Endometrial microvascular endothelial cells (primary cell): ENCODE data around the gene PARP2. TPM values are rescaled to one million over a fixed set of nuclear protein-coding genes. Genes with fewer than 3 reads are reported as not detected.

Experiments
- in situ Hi-C: cut with HindIII; loops from 2 replicates; pipeline ENCODE4 v1.10.0; 2017; ENCODE audit warnings: low sequenced_read_pairs, low pct_unique_long_range_greater_than_20kb; ENCODE audit errors: inconsistent ontology term
- total RNA-seq: library from RNA; depleted of rRNA; stranded (reverse); fragments of >200 nt; gene quantifications from one replicate; pipeline ENCODE4 v1.2.3, GENCODE V29; 2015; ENCODE audit errors: inconsistent ontology term

The PARP2 gene
- total RNA-seq, 1 donor from 2014 or later, result 9.9 TPM

- in situ Hi-C loops, result no loop called here
Observed at GRCh38 chr14:20386276-20386855, 42.9 kb downstream of the PARP2 start.

- in situ Hi-C loops, result no loop called here
Observed at GRCh38 chr14:20387576-20387975, 44.1 kb downstream of the PARP2 start.

- in situ Hi-C loops, result no loop called here
Observed at GRCh38 chr14:20388159-20388558, 44.7 kb downstream of the PARP2 start.

GRCh38 chr14:20391505-20391904 lies 48.1 kb downstream of the PARP2 start:
- in situ Hi-C loops, result no loop called here

- in situ Hi-C loops, result no loop called here
Observed at GRCh38 chr14:20397511-20397910, 54.1 kb downstream of the PARP2 start.

GRCh38 chr14:20400589-20400964 lies 57.1 kb downstream of the PARP2 start:
- in situ Hi-C loops, result no loop called here

- in situ Hi-C loops, result no loop called here
Observed at GRCh38 chr14:20400965-20401593, 57.6 kb downstream of the PARP2 start.

- in situ Hi-C loops, result no loop called here
Observed at GRCh38 chr14:20403521-20403920, 60.1 kb downstream of the PARP2 start.

Other genes starting within 250 kb of the PARP2 start
- not detected for gene OR4K17, start 232.9 kb upstream of the PARP2 start, total RNA-seq
- not detected for gene OR4N5, start 204.8 kb upstream of the PARP2 start, total RNA-seq
- gene OR11G2, start 152.7 kb upstream of the PARP2 start, total RNA-seq, result not detected
- gene OR11H6, start 119.9 kb upstream of the PARP2 start, total RNA-seq, result not detected
- not detected for gene OR11H7, start 114.7 kb upstream of the PARP2 start, total RNA-seq
- gene OR11H4, start 104.3 kb upstream of the PARP2 start, total RNA-seq, result not detected
- gene TTC5, start 37.7 kb upstream of the PARP2 start, total RNA-seq, result 15.5 TPM
- gene CCNB1IP1, start 10.4 kb upstream of the PARP2 start, total RNA-seq, result 42.7 TPM
- 15.3 TPM for gene TEP1, start 69.9 kb downstream of the PARP2 start, total RNA-seq
- gene KLHL33, start 92.5 kb downstream of the PARP2 start, total RNA-seq, result not detected
- 55.3 TPM for gene OSGEP, start 111.2 kb downstream of the PARP2 start, total RNA-seq
- 240 TPM for gene APEX1, start 111.6 kb downstream of the PARP2 start, total RNA-seq
- 10.4 TPM for gene PIP4P1, start 117.8 kb downstream of the PARP2 start, total RNA-seq
- gene PNP, start 125.8 kb downstream of the PARP2 start, total RNA-seq, result 284 TPM
- not detected for gene RNASE10, start 161.9 kb downstream of the PARP2 start, total RNA-seq
- gene RNASE9, start 217.4 kb downstream of the PARP2 start, total RNA-seq, result not detected
- not detected for gene RNASE11, start 244.4 kb downstream of the PARP2 start, total RNA-seq
- not detected for gene RNASE12, start 247.7 kb downstream of the PARP2 start, total RNA-seq